HS-5 (cell line): ENCODE data around the gene EPHB2.

Source experiments
- DNase-seq: peaks from one replicate; pipeline ENCODE4 v3.0.0-alpha.2; 2012; ENCODE audit warnings: low read depth

EPHB2 gene

GRCh38 chr1:22781483-22781882 is 70.8 kb downstream of the EPHB2 start:
- DNase-seq, result no peak

DNA sequence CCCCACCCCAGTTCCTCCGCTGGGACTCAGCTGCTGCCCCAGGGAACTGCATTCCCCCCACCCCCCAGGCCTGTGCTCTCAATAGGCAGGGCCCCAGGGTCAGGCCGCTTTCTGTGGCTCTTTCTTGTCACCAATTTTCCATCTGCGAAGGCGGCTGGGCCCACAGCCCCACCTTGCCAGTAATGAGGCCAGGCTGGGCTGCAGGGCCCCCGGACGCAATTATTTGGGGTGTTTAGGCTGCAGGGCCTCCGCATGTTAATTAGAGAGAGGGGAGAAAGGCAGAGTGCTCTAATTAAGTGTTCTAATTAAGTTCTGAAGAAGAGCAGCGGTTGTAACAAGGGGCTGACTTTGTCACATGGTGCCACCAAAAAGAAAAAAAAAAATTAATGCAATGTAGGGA is 71.8 kb downstream of the EPHB2 start:
- no peak for DNase-seq

GRCh38 chr1:22784317-22784716 is 73.7 kb downstream of the EPHB2 start:
- DNase-seq, result no peak

GRCh38 chr1:22784737-22785136 is 74.1 kb downstream of the EPHB2 start:
- DNase-seq, result no peak

DNA sequence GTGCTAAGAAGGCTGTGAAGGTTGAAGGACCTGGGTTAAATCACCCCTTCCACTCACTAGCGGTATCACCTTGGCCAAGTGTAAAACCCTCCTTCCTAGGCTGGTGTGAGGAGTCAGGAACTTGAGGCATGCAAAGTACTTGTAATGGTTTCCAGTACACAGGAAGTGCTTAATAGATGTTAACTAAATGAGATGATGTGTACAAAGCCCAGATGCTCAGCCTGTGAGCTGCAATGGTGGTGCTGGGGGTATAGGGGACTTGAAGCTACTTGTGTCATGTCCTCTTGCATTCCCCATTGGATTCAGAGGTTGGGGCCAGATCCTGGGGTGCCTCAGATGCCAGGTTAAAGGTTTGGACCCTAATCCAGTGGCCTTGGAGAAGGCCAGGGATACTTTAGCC is 75.5 kb downstream of the EPHB2 start:
- no peak for DNase-seq

- no peak for DNase-seq
These were observed 76.3 kb downstream of the EPHB2 start for GRCh38 chr1:22786719-22787489.

- no peak for DNase-seq
These were observed 77.0 kb downstream of the EPHB2 start for GRCh38 chr1:22787636-22788035.

- no peak for DNase-seq
These were observed 77.6 kb downstream of the EPHB2 start for GRCh38 chr1:22788254-22788661.

DNA sequence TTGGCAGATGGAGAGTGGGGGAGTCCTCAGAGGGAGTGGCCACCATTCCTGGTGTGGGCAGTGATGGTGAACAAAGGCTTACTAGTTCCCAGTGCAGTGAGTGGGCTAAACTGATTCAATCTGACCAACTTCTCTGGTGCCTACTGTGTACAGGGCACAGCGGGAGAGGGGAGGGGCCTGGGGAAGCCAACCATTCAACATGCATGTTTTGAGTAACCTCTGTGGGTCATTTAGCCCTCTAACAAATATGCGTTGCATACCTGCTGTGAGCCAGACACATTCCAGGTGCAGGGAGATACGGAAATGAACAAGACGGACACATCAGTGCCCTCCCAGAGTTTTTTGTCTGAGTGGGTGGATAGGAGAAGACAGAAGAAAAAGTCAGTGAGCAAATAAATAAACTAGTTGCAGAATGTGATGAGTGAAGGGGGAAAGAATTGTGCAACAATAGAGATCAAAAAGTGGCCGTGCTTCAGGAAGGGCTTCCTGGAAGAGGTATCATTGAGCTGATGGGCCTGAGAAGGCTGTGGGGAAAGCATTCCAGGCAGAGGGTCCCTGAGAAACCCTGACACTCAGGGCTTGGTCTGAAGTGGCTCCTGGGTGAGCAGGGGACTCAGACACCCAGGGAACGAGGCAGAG is 78.8 kb downstream of the EPHB2 start:
- no peak for DNase-seq

DNA sequence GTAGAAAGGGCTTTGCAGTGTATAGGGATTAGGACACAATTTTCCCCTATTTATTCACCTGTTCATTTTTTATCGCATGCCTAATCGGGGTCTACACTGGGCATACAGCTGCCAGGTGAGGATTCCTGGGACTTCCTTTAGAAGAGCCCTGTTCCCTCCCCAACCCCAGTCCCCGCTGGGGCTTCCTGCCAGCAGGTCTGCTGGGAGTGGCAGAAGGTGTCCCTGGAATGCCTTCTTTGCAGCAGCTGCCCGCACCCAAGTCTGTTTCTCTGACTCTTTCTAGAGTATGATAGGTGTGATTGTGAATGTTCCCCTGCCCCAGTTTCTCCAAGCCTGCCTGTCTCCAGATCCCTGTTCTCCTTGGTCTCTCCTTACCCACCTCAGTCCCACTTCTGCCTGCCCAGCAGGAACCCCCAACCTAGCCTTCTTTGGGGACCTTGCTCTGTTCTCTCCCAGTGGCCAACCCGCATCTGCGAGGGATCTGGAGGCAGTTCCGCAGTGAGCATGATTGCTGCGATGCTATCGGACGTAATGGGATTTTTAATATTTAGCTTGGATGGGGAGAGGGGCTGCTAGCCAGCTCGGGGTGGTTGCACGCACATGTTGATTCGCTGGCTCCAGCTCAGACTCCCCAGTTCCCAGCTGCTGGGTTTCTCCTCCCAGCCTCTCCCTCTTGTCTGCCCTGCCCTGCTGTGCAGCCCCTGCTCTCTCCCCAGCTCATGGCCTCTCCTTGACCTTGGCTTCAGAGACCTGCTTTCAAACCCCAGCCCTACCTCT is 79.8 kb downstream of the EPHB2 start:
- no peak for DNase-seq

DNA sequence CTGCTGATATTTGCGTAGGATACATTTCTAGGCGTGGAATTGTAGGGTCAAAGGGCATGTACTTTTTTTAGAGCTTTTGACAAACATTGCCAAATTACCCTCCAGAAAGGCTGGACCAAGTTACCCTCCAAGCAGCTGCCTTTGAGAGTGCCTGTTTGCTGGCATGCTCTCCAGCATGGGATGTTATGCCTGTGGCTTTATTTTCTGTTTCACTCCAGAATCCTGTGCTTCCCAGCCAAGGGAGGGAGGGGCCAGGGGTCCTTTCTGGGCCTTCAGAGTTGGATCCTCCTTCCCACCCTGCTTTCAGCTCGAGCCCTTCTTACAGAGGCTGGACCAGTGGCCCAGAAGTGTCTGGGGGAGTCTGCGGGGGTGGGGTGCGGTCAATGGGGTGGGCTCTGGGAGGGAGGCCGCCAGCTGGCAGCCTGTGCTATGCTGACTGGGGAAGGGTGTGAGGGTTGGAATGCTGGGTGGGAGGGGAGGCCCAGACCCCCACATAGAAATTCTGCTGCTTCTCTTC is 81.2 kb downstream of the EPHB2 start:
- no peak for DNase-seq

DNA sequence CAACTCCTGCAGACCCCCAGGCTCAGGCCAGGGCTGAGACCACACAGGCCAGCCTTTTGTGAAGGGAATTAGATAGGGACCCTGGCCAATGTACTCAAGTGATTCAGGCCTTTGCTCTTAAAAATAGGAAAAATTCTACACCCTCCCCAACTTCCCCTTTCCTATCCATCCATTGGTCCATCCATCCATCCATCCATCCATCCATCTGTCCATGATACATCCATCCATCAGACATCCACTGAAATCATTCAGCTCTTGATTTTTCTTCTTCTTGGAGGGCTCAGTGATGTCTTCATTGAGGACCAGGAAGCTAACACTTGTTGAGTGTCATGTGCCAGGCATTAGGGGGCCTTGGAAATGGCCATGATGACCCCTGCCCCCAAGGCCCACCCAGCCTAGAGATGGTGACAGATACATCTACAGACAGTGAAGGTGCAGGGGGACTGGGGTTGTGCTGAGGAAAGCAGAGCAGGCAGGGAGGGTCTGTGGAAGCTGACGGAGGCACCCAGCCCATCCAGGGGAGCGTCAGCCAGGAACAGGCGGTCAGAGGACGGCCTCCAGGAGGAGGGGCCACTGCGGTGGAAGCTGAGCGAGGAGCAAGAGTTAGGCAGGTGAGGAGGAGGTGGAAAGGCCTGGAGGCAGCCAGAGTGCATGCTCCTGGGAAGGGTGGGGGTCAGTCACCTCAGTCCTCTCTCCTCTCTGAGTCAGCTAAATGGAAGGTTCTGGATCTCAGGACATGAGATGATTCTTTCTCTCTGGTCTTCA is 81.9 kb downstream of the EPHB2 start:
- no peak for DNase-seq

DNA sequence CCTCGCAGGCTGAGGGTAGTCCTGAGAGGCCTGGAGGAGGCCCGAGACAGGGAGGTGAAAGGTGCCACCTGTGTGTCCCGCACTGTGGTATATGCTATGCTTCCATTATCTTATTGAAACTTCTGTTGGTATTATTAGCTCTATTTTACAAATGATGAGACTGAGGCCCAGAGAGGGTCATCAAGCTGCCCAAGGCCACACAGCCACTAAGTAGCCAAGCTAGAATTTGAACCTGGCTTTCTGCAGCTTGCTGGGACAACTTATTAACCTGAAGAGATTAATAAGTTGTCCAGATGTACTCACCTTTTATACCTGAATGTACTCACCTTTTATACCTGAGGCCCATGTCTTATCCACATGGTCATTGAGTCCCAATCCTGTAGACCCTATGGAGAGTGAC is 83.0 kb downstream of the EPHB2 start:
- no peak for DNase-seq

DNA sequence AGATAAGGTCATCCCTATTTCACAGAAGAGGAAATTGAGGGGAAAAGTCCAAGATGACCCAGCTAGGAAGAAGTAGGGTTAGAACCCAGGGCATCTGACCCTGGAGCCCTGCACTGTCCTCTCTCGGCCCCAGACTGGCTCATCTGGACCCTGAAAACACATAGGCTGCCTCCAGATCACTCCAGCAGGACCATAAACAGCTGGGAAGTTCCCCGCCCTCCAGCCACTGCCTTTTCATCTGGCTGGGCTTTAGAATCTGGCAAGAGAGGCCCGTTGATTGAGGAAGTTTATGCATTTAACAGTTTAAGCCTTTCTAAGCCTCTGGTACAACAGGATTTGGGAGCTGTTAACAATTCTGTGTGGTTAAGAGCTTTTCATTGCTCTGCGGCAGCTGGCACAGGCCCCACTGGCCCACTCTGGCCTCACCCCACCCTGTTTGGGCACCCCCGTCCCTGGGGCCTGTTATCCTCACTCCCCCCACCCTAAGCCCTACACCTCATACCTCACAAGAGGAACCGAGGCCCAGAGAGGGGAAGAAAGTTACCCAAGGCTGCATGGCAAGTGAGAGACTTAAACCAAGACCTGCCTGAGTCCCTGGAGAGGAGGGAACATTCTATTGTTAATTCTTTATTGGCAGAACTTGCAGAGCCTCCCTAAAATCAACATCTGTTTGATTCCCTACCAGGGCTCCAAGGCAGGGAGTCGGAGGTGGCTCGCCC is 84.2 kb downstream of the EPHB2 start:
- no peak for DNase-seq

GRCh38 chr1:22795366-22795714 is 84.7 kb downstream of the EPHB2 start:
- no peak for DNase-seq

GRCh38 chr1:22796642-22797041 is 86.0 kb downstream of the EPHB2 start:
- DNase-seq, result no peak

DNA sequence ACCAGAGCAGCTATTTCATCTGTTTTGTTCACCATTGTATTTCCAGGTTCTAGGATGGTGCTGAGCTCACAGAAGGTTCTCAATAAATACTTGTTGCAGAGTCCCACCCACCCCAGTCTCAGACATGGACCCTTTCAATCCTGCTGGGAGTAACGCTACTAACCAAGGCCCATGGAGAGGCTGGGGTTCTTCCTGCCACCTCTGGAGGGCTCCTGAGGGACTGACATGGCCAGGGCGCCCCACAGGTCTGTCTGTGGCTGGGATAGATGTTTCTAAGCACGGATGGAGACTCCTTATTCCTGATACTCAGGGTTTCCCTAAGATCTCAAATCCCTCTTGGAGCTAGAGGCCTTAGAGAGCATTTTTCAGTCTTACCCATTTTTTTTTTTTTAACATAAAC is 87.4 kb downstream of the EPHB2 start:
- no peak for DNase-seq

GRCh38 chr1:22799971-22800370 is 89.3 kb downstream of the EPHB2 start:
- no peak for DNase-seq

DNA sequence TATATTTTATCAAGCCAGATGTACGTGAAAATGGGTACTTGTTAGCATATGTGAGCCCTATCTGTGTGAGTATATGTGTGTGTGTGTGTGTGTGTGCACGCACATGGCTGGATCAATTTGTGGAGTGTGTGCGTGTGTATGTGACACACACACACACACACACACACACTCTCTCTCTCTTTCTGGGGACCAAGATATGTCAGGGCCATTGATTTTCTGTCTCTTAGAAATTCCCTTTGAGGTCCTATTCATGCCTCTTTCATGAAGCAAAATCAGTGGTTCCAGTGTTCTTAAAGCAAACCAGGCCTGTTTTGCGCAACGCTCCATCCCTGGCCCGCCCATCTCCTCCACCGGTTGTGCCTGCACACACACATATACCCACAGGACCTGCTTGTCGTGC is 90.0 kb downstream of the EPHB2 start:
- no peak for DNase-seq

- no peak for DNase-seq
These were observed 90.7 kb downstream of the EPHB2 start for GRCh38 chr1:22801347-22801746.

DNA sequence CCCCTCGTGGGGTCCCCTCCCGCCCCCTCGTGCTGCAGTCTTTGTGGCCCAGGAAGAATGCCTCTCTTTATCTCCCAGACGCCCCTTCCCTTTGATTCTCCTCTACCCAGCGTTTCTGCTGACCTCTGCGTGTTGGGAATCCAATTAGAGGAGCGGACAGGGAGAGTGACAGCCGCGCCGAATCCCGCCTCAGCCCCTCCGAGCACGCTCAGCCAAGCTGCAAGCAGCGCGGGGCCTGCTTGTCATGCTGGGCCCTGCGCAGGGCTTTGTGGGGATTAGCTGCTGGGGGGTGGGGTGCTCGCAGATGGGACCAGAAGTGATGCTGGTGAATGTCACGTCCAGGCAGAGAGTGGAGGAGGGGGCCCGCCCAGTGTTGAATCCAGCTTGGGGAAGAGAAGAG is 91.1 kb downstream of the EPHB2 start:
- DNase-seq, result no peak

DNA sequence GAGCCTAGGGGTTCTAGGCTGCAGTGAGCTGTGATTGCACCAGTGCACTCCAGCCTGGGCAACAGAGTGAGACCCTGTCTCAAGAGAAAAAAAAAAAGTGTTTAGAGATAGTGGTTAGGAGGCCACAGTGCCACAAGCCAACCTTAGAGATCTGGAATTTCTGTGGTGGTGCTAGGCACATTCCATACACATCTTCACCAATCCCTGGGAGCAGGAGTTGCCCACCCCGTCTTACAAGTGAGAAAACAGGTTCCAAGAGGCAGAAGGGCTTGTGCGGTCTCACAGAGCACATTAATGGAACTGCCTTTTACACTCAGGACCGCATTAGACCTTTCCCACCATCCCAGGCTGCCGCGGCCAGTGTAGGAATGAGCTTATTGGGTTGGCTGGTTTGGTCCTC is 93.2 kb downstream of the EPHB2 start:
- DNase-seq, result no peak
